Astrocyte (in vitro differentiated cells and primary cell): Measurements from ENCODE around the gene DENND10.

ENCODE experiments used
- CTCF ChIP-seq: IDR thresholded peaks from 2 replicates; pipeline ENCODE4 v1.5.1; 2011; ENCODE audit warnings: low read depth, mild to moderate bottlenecking, inconsistent platforms, low read length, moderate library complexity; ENCODE audit not compliant: insufficient read depth
- EZH2 ChIP-seq: IDR thresholded peaks from 2 replicates; pipeline ENCODE4 v1.6.1; 2012; ENCODE audit warnings: mild to moderate bottlenecking, low read length, inconsistent platforms; ENCODE audit not compliant: insufficient read depth

GRCh38 chr10:119103241-119103902, 541 bp upstream of the DENND10 start:
- TF ChIP-seq CTCF (no peak), EZH2 (no peak)
